Heart left ventricle (tissue), 13 donors: Measurements from ENCODE around the gene CCDC127.

Experiments
- CTCF ChIP-seq, 12 donors: fragments of 200-600 bp; sonication (generic) in 4 of 12; IDR thresholded peaks; one replicate each; pipeline versions ENCODE4 v1.5.0 to v1.8.0; 2018 to 2022; ENCODE audit warnings: antibody characterized with exemption in 12 of 12, mild to moderate bottlenecking in 5 of 12
- POLR2A ChIP-seq, 2 donors: fragments of 450-650 bp; IDR thresholded peaks; one replicate each; pipeline ENCODE4 v1.6.1; 2017; ENCODE audit warnings: antibody characterized with exemption in 2 of 2, mild to moderate bottlenecking in 2 of 2, moderate library complexity in 2 of 2
- donor health status: ischemic (EF 13 %, LVEDD 7.1; RV severe dilation, severe dysfunction).
- donor health status: DM: no; HTN: yes; CAD: no.
- donor health status: DM: no; HTN: no; CAD: no.
- donor health status: ischemic (EF 25% LVEDD 6.9; RV normal size, moderate dysfunction).
- donor health status: ischemic (EF 25% LVEDD 5.7; RV mildly dilated, moderate dysfunction).
- donor health status: ischemic (EF 35%, LVEDD 5.7; RV mildly dilated, moderate dysfunction).
- donor health status: nonischemic (EF 11% LVEDD 7.7; RV severe dilation, severe dysfunction).
- donor health status: DM: yes; HTN: yes; CAD: no.
- donor health status: PGD.
- donor health status: ischemic (EF 29% LVEDD 5.4; RV normal size, mild dysfunction).
- donor health status: nonischemic (EF 23%, LVEDD 6.1; RV moderate dilation, normal function).

- TF ChIP-seq CTCF (IDR thresholded peaks at IDR 0.05), result no peak
- no peak for TF ChIP-seq POLR2A (IDR thresholded peaks at IDR 0.05)
Measured at GRCh38 chr5:167982-168660, 49.8 kb downstream of the CCDC127 start.
